Left ventricle myocardium inferior (tissue), 1 donor: Measurements from ENCODE around the gene TBC1D21. TPM values are rescaled to one million over a fixed set of nuclear protein-coding genes. Genes with fewer than 3 reads are reported as not detected.
A peak's percentile ranks its signal among the peaks of the same experiment; 100 is the strongest.

ENCODE experiments used
- DNase-seq: peaks from one replicate; pipeline ENCODE4 v3.0.0-alpha.2; 2020
- H3K27ac ChIP-seq: fragments of 200-600 bp; replicated peaks from 2 replicates; pipeline ENCODE4 v1.8.0; 2021
- H3K27me3 ChIP-seq: fragments of 200-600 bp; 2 replicates; pipeline ENCODE4 v1.8.0; 2021; ENCODE audit warnings: low read depth
- H3K36me3 ChIP-seq: fragments of 200-600 bp; 2 replicates; pipeline ENCODE4 v1.8.0; 2021
- H3K4me1 ChIP-seq: fragments of 200-600 bp; 2 replicates; pipeline ENCODE4 v1.8.0; 2021
- H3K4me3 ChIP-seq: fragments of 200-600 bp; 2 replicates; pipeline ENCODE4 v1.8.0; 2021; ENCODE audit warnings: mild to moderate bottlenecking, moderate library complexity
- H3K9me3 ChIP-seq: fragments of 200-600 bp; replicated peaks from 2 replicates; pipeline ENCODE4 v1.8.0; 2021
- CTCF ChIP-seq: fragments of 200-600 bp; IDR thresholded peaks from 2 replicates; pipeline ENCODE4 v1.8.0; 2021; ENCODE audit warnings: antibody characterized with exemption, mild to moderate bottlenecking, borderline replicate concordance
- intact Hi-C: fragments of 100-400 bp; cut with micrococcal nuclease; formaldehyde crosslinking; loops from one replicate; pipeline ENCODE4 v1.11.0; 2022
- total RNA-seq: library from RNA; stranded (reverse); fragmentation: NEBNext Ultra II Directional; extraction: Animal tissue kit (Norgen Biotek cat#: 25700); gene quantifications from one replicate; pipeline ENCODE4 v1.2.1, GENCODE V29; 2021
- donor health status: DM: no; HTN: yes; CAD: no; lungs with severe emphysema.

Gene TBC1D21
- total RNA-seq, 1 donor from 2014 or later: not detected

GRCh38 chr15:73914145-73914544 is 40.8 kb downstream of the TBC1D21 start:
- no peak for TF ChIP-seq CTCF
- Histone ChIP-seq H3K27me3 (no peaks in the 10 kb centered on the region), H3K9me3 (peaks cover 7% of the 10 kb centered on the region), H3K27ac (no peak overlapping the region), H3K4me1 (no peaks in the 10 kb centered on the region), H3K36me3 (no peaks in the 10 kb centered on the region), H3K4me3 (no peak overlapping the region)
- intact Hi-C loops: no loop called here
- no peak for DNase-seq

- intact Hi-C loops: no loop called here
These were observed 41.7 kb downstream of the TBC1D21 start for GRCh38 chr15:73915082-73915481.

GRCh38 chr15:73918784-73919183 is 45.4 kb downstream of the TBC1D21 start:
- Histone ChIP-seq H3K4me1 (peaks cover 41% of the 10 kb centered on the region), H3K4me3 (no peak overlapping the region), H3K9me3 (peaks cover 7% of the 10 kb centered on the region), H3K27me3 (no peaks in the 10 kb centered on the region), H3K36me3 (no peaks in the 10 kb centered on the region), H3K27ac (no peak overlapping the region)
- no peak for DNase-seq
- no peak for TF ChIP-seq CTCF
- intact Hi-C loops: no loop called here

More at GRCh38 chr15:73915082-73915481, 41.7 kb downstream of the TBC1D21 start:
- Histone ChIP-seq H3K4me3 (no peak overlapping the region), H3K27ac (no peak overlapping the region), H3K4me1 (peaks cover 4% of the 10 kb centered on the region), H3K36me3 (no peaks in the 10 kb centered on the region), H3K9me3 (peaks cover 7% of the 10 kb centered on the region), H3K27me3 (no peaks in the 10 kb centered on the region)
- TF ChIP-seq CTCF: no peak
- no peak for DNase-seq

GRCh38 chr15:73919706-73920105 is 46.3 kb downstream of the TBC1D21 start:
- Histone ChIP-seq H3K27me3 (no peaks in the 10 kb centered on the region), H3K4me1 (peaks cover 51% of the 10 kb centered on the region), H3K4me3 (no peak overlapping the region), H3K9me3 (peaks cover 7% of the 10 kb centered on the region), H3K36me3 (no peaks in the 10 kb centered on the region), H3K27ac (peak overlapping the region; percentile 87)
- DNase-seq: no peak
- no peak for TF ChIP-seq CTCF
- intact Hi-C loops: no loop called here

- no peak for TF ChIP-seq CTCF
- Histone ChIP-seq H3K4me1 (peaks cover 67% of the 10 kb centered on the region), H3K27me3 (no peaks in the 10 kb centered on the region), H3K9me3 (peaks cover 2% of the 10 kb centered on the region), H3K27ac (peak overlapping the region; percentile 87), H3K4me3 (no peak overlapping the region), H3K36me3 (no peaks in the 10 kb centered on the region)
- intact Hi-C loops: no loop called here
- peak; percentile 81 for DNase-seq
These were observed 48.0 kb downstream of the TBC1D21 start for GRCh38 chr15:73921254-73921925.
